ENCODE results near the gene L1CAM.

Gene L1CAM

DNA sequence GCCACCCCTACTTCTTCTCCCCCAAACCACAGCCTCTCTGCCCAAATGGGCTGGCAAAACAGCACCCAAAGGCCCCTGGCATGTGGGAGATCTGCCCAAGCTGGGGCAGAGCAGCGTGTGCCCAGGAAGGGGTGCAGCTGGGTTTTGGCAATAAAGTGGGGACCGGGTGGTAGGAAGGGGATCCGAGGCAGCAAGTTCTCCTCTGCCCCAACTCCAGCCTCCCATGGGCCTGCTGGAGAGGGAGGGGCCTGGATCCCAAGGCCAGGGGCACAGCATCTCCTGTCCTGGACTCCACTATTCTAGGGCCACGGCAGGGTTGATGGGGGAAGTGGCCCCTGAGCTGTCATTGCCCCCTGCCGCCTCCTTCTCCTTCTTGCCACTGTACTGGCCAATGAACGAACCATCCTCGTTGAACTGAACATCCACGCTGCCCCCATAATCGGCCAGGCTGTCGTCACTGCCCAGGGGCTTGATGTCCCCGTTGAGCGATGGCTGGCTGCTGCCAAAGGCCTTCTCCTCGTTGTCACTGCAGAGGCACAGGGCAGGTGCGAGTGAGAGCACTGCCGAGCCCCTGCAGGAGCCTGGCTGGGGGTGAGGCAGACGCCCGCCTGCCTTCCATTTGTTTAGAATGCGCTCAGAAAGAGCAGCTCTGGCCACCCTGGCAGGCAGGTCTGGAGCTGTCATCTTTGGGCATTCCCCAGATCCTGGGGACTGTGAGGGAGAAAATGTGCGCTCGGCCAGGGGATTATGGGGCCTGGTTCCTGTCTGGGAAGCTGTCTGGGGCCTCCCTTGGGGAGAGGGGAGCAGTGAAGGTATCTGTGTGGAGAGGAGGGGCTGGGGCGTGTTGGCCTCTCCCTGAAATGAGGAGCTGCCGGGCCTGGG lies 23.4 kb downstream of the L1CAM start:
- DNase-seq = no peak

GRCh38 chrX:153861733-153862310 lies 24.2 kb downstream of the L1CAM start:
- no peak for DNase-seq

GRCh38 chrX:153861151-153861550 lies 24.8 kb downstream of the L1CAM start:
- no peak for DNase-seq

- no peak for DNase-seq
Observed at GRCh38 chrX:153857348-153857903, 28.5 kb downstream of the L1CAM start.

DNA sequence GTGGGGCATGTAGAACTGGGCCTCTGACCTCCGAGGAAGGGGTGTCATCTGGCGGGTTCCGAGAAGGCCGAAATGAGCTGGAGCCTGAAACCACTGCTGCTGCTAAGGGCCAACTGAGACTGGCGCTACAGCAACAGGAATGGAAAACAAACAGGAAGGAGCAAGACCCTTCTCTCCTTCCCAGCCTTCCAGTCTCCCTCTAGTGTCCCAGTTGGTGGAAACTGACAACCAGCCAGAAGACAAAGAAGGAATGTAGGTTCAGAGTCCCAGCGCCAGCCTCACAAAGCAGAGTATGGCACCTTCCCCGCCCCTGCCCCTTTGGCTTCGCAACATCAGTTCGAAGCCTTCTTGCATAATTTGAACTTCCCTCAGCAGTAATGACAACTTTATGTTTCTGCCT lies 31.3 kb downstream of the L1CAM start:
- DNase-seq = no peak

- no peak for DNase-seq
Observed at GRCh38 chrX:153853902-153854267, 32.1 kb downstream of the L1CAM start.

GRCh38 chrX:153853180-153853901 lies 32.6 kb downstream of the L1CAM start:
- DNase-seq = no peak

DNA sequence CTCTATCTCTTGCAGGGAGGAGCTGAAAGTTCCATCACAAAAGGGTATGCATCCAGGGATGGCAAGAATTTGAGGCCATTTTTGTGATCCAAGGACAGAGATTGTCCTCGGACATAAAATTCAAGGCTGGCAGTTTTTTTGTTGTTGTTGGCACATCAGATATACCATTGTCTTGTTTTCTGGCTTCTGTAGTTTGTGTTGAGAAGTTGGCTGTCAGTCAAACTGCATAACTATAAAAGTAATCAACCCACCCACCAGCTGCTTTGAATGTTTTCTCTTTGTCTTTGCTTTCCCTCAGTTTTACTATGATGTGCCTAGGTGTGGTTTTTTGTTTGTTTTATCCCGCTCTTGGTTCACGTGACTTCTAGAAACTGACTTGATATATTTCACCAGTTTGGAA lies 34.0 kb downstream of the L1CAM start:
- no peak for DNase-seq

DNA sequence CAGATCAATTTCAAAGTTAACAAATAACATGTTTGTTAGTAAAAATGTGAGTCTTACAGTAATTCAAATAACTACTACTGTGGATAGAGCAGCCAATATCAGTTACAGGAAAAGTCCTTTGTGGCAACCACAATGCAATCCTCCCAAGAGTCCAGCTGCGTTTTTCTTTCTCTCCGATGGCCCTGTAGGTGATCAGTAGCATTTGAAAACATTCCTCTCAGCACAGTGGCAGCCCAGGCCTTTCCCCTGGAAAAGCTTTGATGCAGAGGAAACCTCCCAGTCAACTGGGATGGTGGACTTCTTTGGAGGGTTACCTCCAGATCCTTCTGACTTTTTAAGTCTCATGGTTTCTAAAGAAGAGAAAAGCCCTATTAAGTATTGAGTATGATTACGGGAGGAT lies 37.6 kb downstream of the L1CAM start:
- DNase-seq = no peak

- no peak for DNase-seq
Observed at GRCh38 chrX:153845842-153846241, 40.1 kb downstream of the L1CAM start.

DNA sequence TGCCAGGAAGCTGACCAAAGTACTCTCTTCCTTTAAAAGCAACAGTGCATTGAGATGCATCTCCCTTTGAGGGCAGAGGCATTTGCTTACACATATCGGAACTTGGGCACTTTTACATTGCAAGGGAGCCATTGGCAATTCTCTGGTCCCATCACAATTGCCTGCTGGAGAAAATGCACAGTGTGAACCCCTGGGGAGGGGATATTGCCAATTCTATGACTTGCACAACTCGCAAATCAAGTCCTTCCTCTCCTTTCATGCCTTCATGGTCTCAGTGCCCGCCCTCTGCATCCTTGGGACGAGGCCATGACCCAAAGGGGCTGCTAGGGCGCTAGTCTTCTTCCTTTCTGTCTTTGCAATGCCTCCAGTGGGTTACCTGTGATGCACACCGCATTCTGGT lies 40.8 kb downstream of the L1CAM start:
- no peak for DNase-seq

DNA sequence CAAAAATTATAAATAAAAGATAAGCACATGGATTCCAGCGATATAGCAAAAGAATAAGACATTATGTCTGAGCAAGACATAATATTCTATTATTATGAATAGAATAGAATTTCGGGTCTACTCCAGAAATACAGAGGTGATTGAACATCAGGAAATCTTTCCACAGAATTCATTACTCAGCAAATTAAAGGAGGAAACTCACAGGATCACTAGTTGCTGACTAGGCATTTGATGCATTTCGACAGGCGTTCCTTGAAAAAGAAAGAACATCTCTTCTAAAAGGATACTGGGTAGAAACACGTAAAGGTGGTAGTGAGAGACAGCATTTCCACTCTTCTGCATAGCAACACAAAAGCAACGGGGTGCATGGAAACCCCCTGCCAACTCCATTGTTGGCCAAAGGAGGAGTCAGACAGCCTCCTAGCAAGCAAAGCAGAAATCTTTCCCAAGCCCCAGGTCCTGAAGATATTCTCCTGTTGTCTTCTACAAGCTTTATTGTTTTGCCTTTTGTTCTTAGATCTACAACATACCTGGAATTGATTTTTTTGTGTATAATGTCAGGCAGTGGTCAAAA lies 41.4 kb downstream of the L1CAM start:
- no peak for DNase-seq

DNA sequence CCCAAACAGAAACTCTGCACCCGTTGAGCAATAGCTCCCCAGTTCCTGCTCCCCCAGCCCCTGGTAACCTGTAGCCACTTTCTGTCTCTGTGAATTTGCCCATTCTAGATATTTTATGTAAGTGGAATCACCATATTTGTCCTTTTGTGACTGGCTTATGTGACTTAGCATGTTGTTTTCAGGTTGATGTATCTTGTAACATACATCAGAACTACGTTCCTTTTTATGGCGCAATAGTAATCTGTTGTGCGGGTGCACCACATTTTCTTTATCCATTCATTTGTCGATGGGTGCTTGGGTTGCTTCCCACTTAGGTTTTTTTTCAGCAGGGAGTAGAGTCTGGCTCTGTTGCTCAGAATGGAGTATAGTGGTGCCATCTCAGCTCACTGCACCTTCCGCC lies 49.1 kb downstream of the L1CAM start:
- DNase-seq = no peak

- no peak for DNase-seq
Observed at GRCh38 chrX:153832728-153833127, 53.2 kb downstream of the L1CAM start.

- DNase-seq = no peak
Observed at GRCh38 chrX:153831429-153832150, 54.4 kb downstream of the L1CAM start.

DNA sequence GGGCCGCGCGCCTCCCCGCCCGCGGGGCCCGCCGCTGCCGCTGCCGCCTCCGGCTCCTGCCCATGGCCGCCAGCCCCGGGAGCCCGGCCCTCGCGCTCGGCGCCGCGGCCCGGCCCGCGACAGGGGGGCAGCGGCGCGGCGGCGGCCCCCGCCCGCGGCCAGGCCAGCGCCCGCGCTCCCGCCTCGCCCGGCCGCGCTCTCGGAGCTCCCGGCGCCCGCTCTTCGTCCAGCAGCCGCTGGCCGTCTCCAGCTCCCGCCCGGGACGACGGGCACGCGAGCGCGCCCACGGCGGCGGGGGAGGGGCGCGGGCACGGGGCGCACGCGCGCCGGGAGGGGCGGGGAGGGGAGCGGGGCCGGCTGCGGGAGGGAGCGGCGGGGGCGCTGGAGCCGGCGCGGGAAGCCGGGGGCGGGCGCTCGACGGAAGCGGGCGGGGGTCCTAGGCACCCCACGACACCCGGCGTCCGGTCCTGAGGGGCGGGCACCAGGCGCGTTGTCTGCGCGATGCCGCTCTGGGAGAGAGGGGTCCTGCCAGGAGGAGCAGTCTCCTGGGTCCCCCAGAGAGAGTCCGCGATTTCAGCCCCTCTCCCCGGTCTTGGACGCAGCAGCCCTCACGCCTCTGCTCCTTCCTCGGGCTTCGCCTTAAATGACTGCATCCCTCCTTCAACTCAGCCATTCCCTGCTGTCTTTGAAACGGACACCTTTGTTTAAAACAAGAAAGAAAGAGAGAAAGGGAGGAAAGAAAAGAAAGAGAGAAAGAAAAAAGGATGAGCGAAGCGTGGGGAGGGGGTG lies 55.1 kb downstream of the L1CAM start:
- no peak for DNase-seq

DNA sequence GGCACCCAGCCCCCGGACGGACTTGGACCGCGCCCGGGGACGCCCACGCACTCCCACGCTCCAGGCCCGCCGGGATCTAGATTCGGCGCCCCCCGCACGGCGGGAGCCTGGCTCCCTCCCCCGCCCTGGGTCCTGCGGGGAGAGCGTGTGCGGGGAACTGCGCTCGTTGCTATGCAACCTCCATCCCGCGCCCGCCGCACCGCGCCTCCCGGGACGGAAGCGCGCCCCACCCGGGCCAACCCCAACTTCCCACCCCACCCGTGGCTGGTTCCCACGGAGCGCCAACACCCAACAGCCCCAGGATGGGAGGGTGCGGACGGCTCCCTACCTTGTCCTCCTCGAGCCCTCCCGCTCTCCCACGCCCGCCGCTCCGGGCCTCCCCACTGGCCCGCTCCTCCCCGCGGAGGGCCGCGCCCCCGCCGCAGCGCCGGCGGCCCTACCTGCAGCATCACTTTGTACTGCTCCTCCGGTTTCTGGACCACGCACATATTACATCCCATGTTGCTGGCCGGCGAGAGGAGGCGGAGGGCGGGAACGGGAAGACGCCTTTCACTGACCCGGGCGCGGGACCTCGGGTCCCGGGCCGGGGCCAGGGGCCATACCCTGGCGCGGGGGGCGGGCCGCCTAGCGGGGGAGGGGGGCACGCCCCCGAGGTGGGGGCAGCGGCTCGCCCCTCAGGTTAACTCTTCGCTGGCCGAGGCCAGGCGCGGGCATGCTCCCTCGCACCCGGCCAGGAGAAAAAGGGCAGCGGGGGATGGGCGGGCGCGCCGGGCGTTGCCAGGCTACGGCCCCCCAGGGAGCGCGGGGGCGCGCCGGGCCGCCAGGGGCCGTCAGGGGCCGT lies 56.0 kb downstream of the L1CAM start, which contains the start of gene PDZD4:
TSS of gene PDZD4 (minus strand) at position 746 of the 841 bp plus-strand sequence. CDS start at position 500, 246 bp downstream.
- peak; percentile 30 for DNase-seq

DNA sequence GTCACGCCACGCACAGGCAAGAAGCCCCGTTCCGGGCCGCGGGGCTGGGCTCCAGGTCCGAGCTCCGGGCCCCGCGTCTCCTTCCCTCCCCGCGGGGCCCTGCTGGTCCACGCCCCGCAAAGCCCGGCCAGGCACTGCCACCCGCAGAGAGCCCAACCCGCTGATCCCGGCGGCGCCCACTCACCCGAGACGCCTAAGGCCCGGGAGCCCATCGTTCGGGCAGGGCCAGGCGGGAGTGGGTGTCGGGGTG lies 56.5 kb downstream of the L1CAM start:
- no peak for DNase-seq

GRCh38 chrX:153828723-153829548 lies 57.0 kb downstream of the L1CAM start:
- DNase-seq = no peak

GRCh38 chrX:153828308-153828707 lies 57.7 kb downstream of the L1CAM start:
- no peak for DNase-seq
